Mammary epithelial cell (primary cell): ENCODE measurements around the gene UBR4.

Source experiments
- EZH2 ChIP-seq: IDR thresholded peaks from 2 replicates; pipeline ENCODE4 v1.6.1; 2012; ENCODE audit warnings: low read length, inconsistent platforms, borderline replicate concordance
- TF ChIP-seq, protein P1 (sequence below), 2 donors: IDR thresholded peaks in 1 of 2; conservative IDR thresholded peaks in 1 of 2; 2 replicates each; pipeline ENCODE4 v1.5.1; 2011 to 2012; ENCODE audit warnings: inconsistent platforms in 2 of 2, low read length in 2 of 2, mild to moderate bottlenecking in 2 of 2, control low read depth in 1 of 2, low read depth in 1 of 2; ENCODE audit not compliant: insufficient read depth in 1 of 2; ENCODE audit errors: extremely low read depth in 1 of 2

DNA sequence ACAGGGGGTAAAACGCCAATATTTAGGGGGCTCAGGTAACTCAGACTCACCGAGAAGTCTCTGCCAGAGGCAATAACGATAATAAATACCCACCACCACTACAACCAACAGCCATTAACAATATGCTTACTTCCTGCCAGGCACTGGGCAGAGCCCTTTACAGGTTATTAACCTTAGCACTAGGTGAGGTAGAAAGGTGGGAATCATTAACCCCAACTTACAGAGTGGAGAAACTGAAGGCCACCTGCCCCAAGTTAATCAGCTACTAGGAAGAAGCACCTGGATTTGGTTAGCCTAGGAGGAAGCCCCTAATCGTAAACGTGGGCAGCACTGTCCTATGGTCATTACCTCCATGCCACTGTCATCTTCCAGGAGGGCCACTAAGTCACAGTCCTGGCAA, 110.0 kb downstream of the UBR4 start:
- TF ChIP-seq, protein P1, sequence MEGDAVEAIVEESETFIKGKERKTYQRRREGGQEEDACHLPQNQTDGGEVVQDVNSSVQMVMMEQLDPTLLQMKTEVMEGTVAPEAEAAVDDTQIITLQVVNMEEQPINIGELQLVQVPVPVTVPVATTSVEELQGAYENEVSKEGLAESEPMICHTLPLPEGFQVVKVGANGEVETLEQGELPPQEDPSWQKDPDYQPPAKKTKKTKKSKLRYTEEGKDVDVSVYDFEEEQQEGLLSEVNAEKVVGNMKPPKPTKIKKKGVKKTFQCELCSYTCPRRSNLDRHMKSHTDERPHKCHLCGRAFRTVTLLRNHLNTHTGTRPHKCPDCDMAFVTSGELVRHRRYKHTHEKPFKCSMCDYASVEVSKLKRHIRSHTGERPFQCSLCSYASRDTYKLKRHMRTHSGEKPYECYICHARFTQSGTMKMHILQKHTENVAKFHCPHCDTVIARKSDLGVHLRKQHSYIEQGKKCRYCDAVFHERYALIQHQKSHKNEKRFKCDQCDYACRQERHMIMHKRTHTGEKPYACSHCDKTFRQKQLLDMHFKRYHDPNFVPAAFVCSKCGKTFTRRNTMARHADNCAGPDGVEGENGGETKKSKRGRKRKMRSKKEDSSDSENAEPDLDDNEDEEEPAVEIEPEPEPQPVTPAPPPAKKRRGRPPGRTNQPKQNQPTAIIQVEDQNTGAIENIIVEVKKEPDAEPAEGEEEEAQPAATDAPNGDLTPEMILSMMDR (conservative IDR thresholded peaks at IDR 0.05 in 1 of 2, IDR thresholded peaks at IDR 0.05 in 1 of 2; ENCODE audit: extremely low read depth in 1 of 2, insufficient read depth in 1 of 2, low read depth in 1 of 2, low read length in 2 of 2): no peak
- TF ChIP-seq EZH2: no peak
